Activated CD4-positive, CD25-positive, alpha-beta regulatory T cell treated with anti-CD3 and anti-CD28 coated beads, Interleukin-2, amount 50 U/mL, for 24 hours (primary cell): ENCODE data around the gene GLYATL1.
A peak's percentile ranks its signal among the peaks of the same experiment; 100 is the strongest.

Experiments used
- ATAC-seq, 2 donors: fragments of 150-1000 bp; cut with Tn5 transposase; one replicate each; pipeline ENCODE4 v1.10.0; 2021; ENCODE audit warnings: mild to moderate bottlenecking in 1 of 2, moderate library complexity in 1 of 2

The GLYATL1 gene

GRCh38 chr11:58939277-58939676 lies at the start of gene GLYATL1:
TSS of gene GLYATL1 (plus strand) at chr11:58939488. CDS start at chr11:58947088, 7,600 bp downstream.
- no peak for ATAC-seq

- ATAC-seq = no peak
Measured at GRCh38 chr11:58893899-58894298, 45.4 kb upstream of the GLYATL1 start.

- no peak for ATAC-seq
Measured at GRCh38 chr11:58898106-58898505, 41.2 kb upstream of the GLYATL1 start.

DNA sequence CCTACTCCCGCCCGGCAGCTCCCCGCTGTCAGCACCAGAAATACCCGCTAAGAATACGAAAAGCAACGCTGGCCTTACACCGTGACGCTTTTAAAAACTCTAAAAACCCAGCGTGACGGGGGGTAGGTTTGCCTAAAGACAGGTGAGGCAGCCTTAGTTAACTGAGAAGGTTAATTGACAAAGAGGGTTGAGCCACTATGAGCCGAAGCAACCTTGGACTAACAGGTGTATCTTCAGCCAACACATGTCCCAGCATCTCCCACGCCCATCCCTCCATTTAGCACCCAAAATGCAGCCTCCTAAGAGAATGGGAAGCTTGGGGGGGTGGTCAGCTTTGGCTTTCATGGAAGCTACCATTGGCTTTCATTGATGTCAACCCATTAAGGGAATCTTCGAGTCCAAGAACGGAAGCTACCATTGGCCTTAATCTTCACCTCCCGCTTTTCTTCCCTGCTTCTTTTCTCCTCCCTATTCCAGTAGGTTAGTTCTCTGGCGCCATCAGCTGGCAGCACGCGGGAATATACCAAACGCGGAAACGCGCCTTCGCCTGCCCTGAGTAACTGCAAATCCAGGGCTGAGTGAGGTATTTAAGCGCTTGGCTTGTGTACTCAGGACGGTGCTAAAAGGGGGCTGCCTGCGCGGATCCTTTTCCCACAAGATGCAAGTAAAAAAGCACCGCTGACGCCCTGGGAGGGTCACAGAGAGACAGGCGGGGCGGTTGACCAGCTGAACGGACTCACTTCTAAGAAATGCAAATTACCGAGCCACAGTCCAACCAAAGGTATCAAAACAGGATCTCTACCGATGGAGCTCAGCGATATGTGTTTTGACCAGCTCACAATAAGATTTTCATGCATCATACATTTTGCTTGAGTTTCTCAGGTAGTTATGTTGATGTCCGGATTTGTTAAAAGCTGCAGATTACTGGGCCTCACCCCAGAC lies 38.5 kb upstream of the GLYATL1 start:
- ATAC-seq = no peak

- ATAC-seq = no peak
Measured at GRCh38 chr11:58902881-58903280, 36.4 kb upstream of the GLYATL1 start.

DNA sequence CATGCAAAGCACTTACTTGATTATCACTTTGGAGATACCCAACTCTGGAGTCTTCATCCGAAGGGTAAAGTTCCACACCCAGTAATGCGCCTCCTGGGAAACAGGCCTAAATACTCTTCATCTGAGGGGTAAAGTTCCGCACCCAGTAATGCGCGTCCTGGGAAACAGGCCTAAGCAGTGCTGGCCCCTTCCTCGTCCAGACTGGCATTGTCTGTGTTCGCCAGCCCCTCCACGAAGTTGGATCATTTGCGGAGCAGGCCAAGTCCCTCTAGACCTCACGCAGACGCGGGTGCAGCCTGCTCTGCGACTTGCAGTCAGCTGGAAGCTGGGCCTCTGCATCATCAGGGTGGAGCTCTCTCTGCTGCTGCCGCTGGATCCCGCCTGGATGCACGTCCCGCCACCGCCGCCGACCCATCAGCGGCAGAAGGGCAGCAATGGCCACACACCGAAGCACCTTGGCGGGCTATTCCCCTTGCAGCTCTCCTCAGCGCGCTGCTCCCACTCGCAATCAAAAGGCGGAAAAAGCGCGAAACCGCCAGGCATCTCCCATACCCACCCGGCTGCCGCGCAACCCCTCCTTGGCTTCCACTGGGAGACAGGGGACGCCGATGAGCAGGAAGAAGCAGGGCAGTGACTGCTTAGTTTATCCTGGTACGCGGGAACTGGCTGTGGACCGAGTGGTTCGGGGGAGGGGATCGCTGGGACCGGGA lies 34.1 kb upstream of the GLYATL1 start:
- no peak for ATAC-seq

DNA sequence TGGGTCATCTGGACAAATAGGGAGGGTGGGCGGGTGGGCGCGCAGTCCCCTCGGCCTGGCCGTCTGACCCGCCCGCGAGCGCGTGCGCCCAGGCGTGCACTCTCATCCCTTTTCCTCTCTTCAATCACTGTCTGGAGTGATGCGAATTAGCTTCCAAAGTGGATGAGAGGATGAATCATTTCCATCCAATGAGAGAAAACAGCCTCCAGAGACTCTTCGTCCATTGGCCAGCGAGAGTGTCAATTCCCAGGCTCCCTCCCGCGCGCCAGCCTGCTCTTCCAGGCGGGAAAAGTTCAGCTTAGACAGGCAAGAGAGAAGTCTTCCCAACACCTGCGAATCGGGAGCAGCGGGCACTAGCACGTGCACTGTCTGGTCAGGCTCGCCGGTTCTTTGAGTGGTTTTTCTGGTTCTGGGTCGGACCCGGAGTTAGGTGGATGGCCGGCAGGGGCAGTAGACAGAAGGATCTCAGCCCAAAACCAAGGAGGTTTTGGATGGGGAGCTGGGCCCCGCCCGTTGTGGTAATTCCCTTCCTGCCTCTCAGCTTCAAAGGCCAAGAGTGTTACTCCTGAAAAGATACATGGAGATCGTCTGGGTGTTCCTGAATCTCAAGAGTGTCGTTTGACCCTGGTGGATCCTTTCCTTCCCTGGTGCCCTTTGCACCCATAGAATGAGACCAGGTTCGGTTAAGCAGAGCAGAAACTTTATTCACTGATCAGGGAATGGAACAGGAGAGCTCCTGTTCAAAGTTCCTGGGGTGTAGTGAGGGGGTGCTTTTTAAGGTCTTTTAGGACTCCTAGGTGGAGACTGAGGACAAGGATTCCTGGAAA lies 33.4 kb upstream of the GLYATL1 start:
- ATAC-seq = no peak

- ATAC-seq = no peak
Measured at GRCh38 chr11:58907780-58908179, 31.5 kb upstream of the GLYATL1 start.

DNA sequence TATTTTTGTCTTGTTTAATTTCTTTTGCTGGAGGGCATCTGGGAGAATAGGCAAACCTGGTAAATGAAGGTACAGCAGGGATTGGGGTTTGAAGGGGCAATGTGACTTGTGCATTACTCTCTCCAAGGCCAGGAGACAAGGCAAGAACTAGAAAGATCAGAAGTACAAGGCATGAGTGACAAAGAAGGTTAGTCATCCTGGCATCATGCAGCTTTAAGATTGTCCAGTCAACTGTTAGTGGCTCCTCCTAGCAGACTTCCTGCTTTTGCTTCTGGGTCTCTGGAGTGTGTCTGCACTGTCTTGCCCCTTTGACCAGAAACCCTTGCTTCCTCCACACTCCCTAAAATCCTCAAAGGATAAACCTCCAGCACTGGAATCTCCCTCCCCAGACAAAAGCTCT lies 27.2 kb upstream of the GLYATL1 start:
- ATAC-seq = no peak

- ATAC-seq = no peak
Measured at GRCh38 chr11:58913685-58914084, 25.6 kb upstream of the GLYATL1 start.

DNA sequence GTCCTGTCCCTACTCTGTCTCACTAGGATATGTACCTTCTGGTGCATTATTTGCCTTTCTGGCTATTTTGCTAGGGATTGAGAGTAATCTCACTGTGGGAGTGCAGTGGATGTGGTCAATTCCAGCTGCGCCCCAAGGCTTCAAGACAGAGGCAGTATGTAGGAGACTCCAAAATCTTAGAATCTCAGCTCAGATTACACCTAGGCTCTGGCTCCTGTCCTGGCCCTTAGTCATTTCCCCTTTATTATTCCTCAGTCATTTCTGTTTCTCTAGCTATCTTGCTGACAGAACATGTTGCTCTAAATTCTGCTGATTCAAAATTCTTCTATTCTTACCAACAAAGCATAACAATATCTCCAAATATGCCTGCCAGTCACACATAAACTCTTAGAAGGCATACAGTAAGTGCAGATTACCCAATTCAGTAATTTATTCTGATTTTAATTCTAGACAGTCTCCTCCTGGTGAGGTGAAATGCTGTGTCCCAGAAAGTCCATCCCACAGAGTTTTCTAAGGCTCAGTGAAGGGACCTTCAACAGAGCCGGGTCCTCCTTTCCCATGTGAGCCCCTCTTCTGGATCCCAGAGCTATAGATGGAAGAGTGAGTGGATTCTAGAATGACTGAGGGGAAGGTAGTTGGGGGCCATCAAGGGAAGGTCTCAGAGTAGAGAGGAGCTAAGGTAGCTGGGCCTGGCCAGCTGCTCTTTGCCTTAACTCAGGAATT lies 24.3 kb upstream of the GLYATL1 start:
- no peak for ATAC-seq

DNA sequence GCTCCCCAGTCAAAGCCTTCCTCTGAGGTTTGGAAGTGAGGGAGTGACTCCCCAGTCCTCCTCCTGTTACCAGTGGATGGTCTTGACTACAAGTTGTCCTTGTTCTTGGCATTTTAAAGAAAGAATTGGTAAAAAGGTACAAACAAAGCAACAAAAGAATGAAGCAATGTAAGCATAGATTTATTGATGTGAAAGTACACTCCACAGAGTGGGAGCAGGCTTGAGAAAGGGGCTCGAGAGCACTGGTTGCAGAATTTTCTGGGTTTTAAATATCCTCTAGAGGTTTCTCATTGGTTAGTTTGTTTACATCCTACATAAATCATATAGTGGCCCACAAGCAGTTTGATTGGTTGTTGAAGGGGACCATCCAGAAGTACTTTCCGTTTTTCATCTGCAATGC lies 22.7 kb upstream of the GLYATL1 start:
- ATAC-seq = no peak

DNA sequence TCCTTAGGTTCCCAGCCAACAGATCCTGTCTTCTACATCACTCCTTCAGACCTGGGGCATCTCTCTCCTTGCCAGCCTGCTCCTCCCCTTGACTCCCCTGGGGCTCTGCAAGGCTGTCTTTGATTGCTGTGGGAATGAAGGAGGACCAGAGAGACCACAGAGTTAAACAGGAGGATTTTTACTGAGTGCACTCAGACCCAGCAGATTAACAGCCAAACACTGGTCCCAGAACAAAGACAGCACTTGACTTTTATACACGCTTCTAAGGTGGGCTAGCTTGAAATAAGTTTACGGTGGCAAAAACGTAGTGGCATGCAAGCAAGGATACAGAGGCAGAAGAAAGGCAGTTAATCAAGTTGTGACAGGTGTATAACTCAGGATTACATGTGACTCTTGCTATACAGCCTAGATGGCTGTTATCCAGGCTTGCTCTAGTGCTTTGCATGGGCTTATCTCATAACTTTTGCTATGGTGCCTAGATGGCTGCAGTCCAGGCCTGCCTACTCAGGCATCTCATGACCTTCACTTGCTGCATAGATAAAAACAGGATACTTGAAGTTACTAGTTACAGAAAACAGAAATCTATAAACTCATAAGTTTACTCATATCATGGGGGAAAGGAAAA lies 22.0 kb upstream of the GLYATL1 start:
- ATAC-seq = no peak

GRCh38 chr11:58919561-58919960 lies 19.7 kb upstream of the GLYATL1 start:
- ATAC-seq = no peak

- no peak for ATAC-seq
Measured at GRCh38 chr11:58919980-58920379, 19.3 kb upstream of the GLYATL1 start.

DNA sequence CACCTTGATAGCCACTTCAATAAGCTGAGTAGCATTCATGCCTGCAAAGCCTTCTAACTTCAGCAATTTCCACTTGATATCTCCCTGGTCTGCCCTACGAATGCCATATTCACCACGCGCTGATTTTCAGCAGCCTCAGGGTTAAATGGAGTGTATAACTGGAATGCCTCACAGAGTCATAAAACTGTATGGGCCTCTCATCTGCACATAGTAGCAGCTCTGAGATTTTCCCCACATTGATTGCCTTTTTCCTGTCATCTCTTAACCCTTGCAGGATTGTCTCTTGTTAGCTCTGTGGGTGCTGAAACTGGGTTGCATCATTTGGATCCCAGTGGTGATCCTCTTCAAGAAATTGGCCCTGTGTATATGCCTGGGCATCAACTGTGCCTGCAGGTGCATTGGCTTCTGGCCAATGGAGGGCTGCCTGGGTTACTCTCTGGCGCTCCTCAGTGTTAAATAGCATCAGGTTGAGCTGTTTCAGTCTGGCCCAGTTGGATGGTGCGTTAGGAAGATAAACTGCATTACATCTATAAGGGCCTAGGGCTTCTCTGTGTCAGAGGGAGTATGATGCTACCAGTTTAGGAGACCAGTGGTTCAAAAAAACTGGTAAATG lies 17.4 kb upstream of the GLYATL1 start:
- no peak for ATAC-seq

DNA sequence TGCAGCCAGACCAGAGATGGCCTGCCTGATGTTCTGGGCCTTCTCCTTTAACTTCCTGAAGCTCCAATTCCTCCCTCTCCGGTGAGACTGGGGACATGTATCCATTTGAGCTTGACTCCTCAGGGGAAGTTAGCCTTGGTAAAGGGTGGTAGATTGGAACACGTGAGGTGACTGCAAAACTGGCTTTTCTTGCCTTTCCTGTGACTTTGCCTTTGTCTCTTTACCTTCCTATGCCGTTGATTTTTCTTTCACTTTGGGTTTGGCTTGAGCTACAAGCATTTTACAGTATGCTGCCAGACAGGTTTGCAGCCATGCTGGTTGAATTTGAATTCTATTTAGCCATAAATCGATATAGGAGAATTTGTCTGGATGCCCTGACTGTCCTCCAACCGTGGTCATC lies 16.8 kb upstream of the GLYATL1 start:
- ATAC-seq = no peak

- peak in 1 of 2 donors; percentile 28 for ATAC-seq
Measured at GRCh38 chr11:58923300-58923788, 15.9 kb upstream of the GLYATL1 start.

DNA sequence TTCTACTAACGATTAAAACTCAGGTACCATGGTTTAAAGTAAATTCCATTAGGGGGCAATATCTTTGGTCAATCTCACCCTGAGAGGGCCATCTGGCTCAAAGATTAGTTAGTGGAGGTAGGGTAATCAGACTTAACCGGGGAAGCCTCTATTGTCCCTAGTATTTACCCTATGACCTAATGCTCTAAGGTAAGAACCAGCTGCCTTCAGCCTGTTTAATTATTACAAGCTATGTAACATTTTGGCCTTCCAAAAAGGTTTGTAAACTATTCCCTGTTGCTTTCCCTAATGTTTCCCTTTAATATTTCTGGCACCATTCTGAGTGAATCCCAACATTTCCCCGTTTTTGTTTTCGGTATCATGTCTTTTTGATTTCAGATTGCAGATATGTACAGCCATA lies 15.1 kb upstream of the GLYATL1 start:
- ATAC-seq = no peak

DNA sequence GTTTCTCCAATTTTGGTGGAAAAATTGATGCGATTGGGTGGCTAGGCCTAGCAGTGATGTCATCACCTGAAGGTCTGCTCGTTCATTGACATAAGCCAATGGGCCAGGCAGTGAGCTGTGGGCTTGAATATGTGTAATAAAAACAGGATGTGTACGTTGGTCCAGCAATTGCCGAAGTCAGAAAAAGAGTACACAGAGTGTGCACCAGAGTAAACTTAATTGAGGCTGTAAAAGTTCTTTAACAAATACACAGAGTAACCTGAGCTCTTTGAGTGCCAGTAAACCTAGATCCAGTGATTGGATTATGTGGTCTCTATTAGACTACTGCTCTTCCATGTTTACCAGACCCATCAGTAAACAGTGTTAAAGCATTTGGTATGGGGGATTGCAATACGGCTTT lies 13.0 kb upstream of the GLYATL1 start:
- no peak for ATAC-seq

- ATAC-seq = no peak
Measured at GRCh38 chr11:58926695-58927094, 12.6 kb upstream of the GLYATL1 start.
